Muscle layer of colon (tissue), 2 donors: Measurements from ENCODE around the gene AGMO.

Source experiments
- H3K27ac ChIP-seq: one replicate; pipeline ENCODE4 v1.7.0; 2013; ENCODE audit warnings: low read depth, mild to moderate bottlenecking, low read length, moderate library complexity
- H3K27me3 ChIP-seq, 2 donors: one replicate each; pipeline ENCODE4 v1.7.0; 2013; ENCODE audit warnings: low read length in 2 of 2, mild to moderate bottlenecking in 2 of 2; ENCODE audit not compliant: insufficient read depth in 2 of 2, control insufficient read depth in 1 of 2
- H3K36me3 ChIP-seq: one replicate; pipeline ENCODE4 v1.7.0; 2013; ENCODE audit warnings: mild to moderate bottlenecking, low read length; ENCODE audit not compliant: insufficient read depth
- H3K4me1 ChIP-seq: one replicate; pipeline ENCODE4 v1.7.0; 2013; ENCODE audit warnings: mild to moderate bottlenecking, low read length; ENCODE audit not compliant: insufficient read depth
- H3K4me3 ChIP-seq, 2 donors: one replicate each; pipeline ENCODE4 v1.7.0; 2013; ENCODE audit warnings: low read length in 2 of 2, low read depth in 1 of 2, mild to moderate bottlenecking in 1 of 2, moderate library complexity in 1 of 2
- H3K9ac ChIP-seq: one replicate; pipeline ENCODE4 v1.7.0; 2013; ENCODE audit warnings: low read length
- H3K9me3 ChIP-seq: one replicate; pipeline ENCODE4 v1.7.0; 2013; ENCODE audit warnings: mild to moderate bottlenecking, low read length
- donor health status: abdominal sarcoma.
- donor health status: Adenocarcinoma of cecum.

Gene AGMO

GRCh38 chr7:15498465-15498864 lies 63.4 kb downstream of the AGMO start:
- H3K4me1 ChIP-seq: no peaks in the 10 kb centered on the region
- H3K4me3 ChIP-seq: no peak overlapping the region
- H3K36me3 ChIP-seq: no peaks in the 10 kb centered on the region
- H3K27me3 ChIP-seq: no peaks in the 10 kb centered on the region
- H3K9me3 ChIP-seq: no peaks in the 10 kb centered on the region
- no peak overlapping the region for H3K9ac ChIP-seq
- no peak overlapping the region for H3K27ac ChIP-seq

DNA sequence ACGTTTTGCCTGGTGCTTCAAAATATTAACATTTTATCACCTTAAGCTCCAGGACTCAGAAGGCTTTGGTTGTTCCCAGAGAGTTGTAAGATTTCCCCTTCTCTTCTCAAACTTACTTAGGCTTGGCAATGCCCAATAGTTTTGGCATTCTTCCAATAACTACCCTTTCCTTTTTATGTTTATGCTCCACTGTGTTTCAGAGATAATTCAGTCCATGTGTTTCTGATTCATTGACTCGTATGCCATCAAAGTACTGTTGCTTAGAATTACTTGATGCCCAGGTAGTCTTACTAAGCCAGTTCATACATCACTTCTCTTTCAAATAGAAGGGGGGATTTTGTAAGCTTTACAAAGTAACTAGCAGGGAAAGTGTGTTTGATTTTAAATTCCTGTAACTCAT lies 66.6 kb downstream of the AGMO start:
- Histone ChIP-seq H3K36me3 (no peaks in the 10 kb centered on the region), H3K4me3 (no peak overlapping the region), H3K27ac (no peak overlapping the region), H3K9ac (no peak overlapping the region), H3K4me1 (no peaks in the 10 kb centered on the region), H3K27me3 (no peaks in the 10 kb centered on the region), H3K9me3 (no peaks in the 10 kb centered on the region)

DNA sequence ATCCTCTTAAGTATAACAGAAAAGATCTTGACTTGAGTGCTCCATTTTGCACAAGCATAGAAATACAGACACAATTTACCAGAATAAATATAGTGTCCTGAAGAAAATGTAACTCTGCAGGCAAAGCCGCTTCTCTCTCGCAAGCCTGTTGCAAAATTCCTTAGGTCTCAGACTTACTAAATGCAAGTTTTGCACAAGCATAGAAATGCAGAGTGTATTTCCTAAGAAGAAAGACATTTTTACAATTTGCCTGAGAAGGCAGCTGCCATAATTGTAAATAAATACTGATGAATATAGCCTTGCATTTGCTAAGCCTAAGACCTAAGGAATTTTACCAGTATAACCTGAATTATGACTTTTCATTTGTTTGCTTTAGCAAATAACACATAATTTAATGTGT lies 67.1 kb downstream of the AGMO start:
- Histone ChIP-seq H3K4me3 (no peak overlapping the region), H3K27me3 (no peaks in the 10 kb centered on the region), H3K4me1 (no peaks in the 10 kb centered on the region)

DNA sequence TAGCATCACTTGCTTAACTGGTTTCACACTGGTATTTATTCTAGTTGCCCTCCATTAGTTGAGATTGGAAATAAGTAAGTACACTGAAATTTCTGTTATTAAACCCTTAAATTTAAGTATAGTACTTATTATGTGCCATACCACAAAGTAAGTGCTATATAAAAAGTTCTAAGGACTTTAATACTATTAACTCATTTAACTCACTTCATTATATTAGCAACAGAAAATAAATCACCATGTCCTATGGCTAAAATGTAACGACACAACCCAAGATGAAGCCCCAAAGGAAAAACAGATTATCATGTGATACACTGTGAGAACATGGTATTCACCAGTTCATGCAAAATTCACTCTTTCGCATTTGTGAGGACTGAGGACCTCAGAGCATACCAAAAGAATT lies 70.5 kb downstream of the AGMO start:
- H3K4me3 ChIP-seq: no peak overlapping the region
- no peaks in the 10 kb centered on the region for H3K9me3 ChIP-seq
- no peak overlapping the region for H3K27ac ChIP-seq
- no peaks in the 10 kb centered on the region for H3K27me3 ChIP-seq
- H3K9ac ChIP-seq: no peak overlapping the region
- peaks cover 7% of the 10 kb centered on the region for H3K4me1 ChIP-seq
- H3K36me3 ChIP-seq: no peaks in the 10 kb centered on the region

More for the DNA sequence above, 67.1 kb downstream of the AGMO start:
- Histone ChIP-seq H3K36me3 (no peaks in the 10 kb centered on the region), H3K9ac (no peak overlapping the region), H3K9me3 (no peaks in the 10 kb centered on the region), H3K27ac (no peak overlapping the region)

GRCh38 chr7:15490291-15490690 lies 71.5 kb downstream of the AGMO start:
- Histone ChIP-seq H3K27me3 (no peaks in the 10 kb centered on the region), H3K36me3 (no peaks in the 10 kb centered on the region), H3K27ac (no peak overlapping the region), H3K4me3 (no peak overlapping the region), H3K9me3 (no peaks in the 10 kb centered on the region), H3K4me1 (peaks cover 7% of the 10 kb centered on the region), H3K9ac (no peak overlapping the region)

GRCh38 chr7:15489861-15490260 lies 72.0 kb downstream of the AGMO start:
- Histone ChIP-seq H3K27me3 (no peaks in the 10 kb centered on the region), H3K4me3 (no peak overlapping the region), H3K4me1 (peaks cover 7% of the 10 kb centered on the region), H3K9ac (no peak overlapping the region), H3K27ac (no peak overlapping the region), H3K36me3 (no peaks in the 10 kb centered on the region), H3K9me3 (no peaks in the 10 kb centered on the region)

DNA sequence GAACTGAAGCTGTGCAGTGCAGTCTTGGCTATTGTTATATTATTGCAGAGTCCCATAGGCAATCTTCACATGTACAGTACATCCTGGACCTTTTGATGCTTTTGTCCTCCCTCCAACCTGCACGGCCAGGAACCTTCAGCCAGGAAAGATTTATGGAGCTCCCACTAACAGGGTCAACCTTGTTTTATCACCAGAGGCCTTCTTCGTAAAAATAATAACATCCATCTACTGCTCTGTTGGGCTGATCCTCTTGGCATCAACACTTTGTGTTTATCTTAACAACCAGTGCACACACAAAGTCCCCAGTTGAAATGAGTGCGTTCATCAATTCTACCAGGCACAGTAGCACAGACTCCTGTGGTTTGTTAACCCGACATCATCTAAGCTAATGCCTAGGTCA lies 72.4 kb downstream of the AGMO start:
- Histone ChIP-seq H3K4me1 (peaks cover 7% of the 10 kb centered on the region), H3K4me3 (no peak overlapping the region), H3K27me3 (no peaks in the 10 kb centered on the region), H3K9me3 (no peaks in the 10 kb centered on the region), H3K36me3 (no peaks in the 10 kb centered on the region), H3K27ac (no peak overlapping the region), H3K9ac (no peak overlapping the region)

DNA sequence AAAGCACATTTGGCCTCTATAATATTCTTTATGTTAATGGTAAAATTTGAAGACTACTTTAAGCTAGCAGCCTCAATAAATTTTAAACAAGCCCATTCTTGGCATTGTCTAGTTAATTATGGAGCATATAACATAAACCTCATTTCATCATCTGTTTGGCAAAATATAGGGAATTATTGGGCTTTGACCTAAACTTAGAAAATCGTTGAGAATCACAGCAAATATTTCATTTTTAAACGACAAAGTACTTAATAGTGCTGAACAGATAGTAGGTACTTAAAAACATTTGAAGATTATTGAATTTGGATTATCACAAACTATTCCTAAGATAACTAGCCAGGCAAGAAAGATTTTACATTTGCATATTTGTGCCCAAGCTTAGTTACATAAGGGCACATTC lies 73.4 kb downstream of the AGMO start:
- no peaks in the 10 kb centered on the region for H3K36me3 ChIP-seq
- H3K27ac ChIP-seq: no peak overlapping the region
- H3K9ac ChIP-seq: no peak overlapping the region
- H3K9me3 ChIP-seq: no peaks in the 10 kb centered on the region
- no peak overlapping the region for H3K4me3 ChIP-seq
- H3K27me3 ChIP-seq: no peaks in the 10 kb centered on the region
- H3K4me1 ChIP-seq: peaks cover 7% of the 10 kb centered on the region

GRCh38 chr7:15487896-15488295 lies 73.9 kb downstream of the AGMO start:
- Histone ChIP-seq H3K4me1 (peaks cover 7% of the 10 kb centered on the region), H3K4me3 (no peak overlapping the region), H3K9me3 (no peaks in the 10 kb centered on the region), H3K36me3 (no peaks in the 10 kb centered on the region), H3K9ac (no peak overlapping the region), H3K27ac (no peak overlapping the region), H3K27me3 (no peaks in the 10 kb centered on the region)

- Histone ChIP-seq H3K9ac (no peak overlapping the region), H3K9me3 (no peaks in the 10 kb centered on the region), H3K27me3 (no peaks in the 10 kb centered on the region), H3K27ac (no peak overlapping the region), H3K4me1 (peaks cover 7% of the 10 kb centered on the region), H3K4me3 (no peak overlapping the region), H3K36me3 (no peaks in the 10 kb centered on the region)
These were observed 75.8 kb downstream of the AGMO start for GRCh38 chr7:15485998-15486397.

GRCh38 chr7:15485431-15485830 lies 76.4 kb downstream of the AGMO start:
- Histone ChIP-seq H3K9me3 (no peaks in the 10 kb centered on the region), H3K9ac (no peak overlapping the region), H3K4me3 (no peak overlapping the region), H3K4me1 (peaks cover 7% of the 10 kb centered on the region), H3K27me3 (no peaks in the 10 kb centered on the region), H3K36me3 (no peaks in the 10 kb centered on the region), H3K27ac (no peak overlapping the region)

GRCh38 chr7:15481132-15481531 lies 80.7 kb downstream of the AGMO start:
- Histone ChIP-seq H3K4me3 (no peak overlapping the region), H3K9ac (no peak overlapping the region), H3K4me1 (no peaks in the 10 kb centered on the region), H3K27me3 (no peaks in the 10 kb centered on the region), H3K36me3 (no peaks in the 10 kb centered on the region), H3K27ac (no peak overlapping the region), H3K9me3 (no peaks in the 10 kb centered on the region)
